ENCODE results near the gene ANXA2R. TPM values are rescaled to one million over a fixed set of nuclear protein-coding genes. Genes with fewer than 3 reads are reported as not detected.

Gene ANXA2R
- total and polyA plus RNA-seq, 2 experiments from 2014 or later, result 0.56 to 1.2 TPM

DNA sequence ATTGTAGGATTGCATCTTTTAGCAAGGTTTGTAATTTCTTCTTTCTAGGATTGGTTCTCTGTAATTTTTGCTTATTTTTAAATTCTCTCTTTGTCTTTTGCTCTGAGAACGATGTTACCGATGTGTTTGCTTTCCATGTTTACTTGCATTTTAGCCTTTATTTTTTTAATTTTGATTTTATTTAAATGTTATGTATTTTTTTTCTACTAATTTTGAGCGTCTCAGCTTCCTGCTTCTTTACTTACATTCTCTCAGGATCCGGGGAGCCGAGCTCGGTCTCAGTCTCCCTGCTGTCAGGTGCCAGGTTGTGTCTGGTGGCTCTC is 20.9 kb downstream of the ANXA2R start:
- no peaks in the 10 kb centered on the region for H3K36me3 ChIP-seq (ENCODE audit: low read depth)
- TF ChIP-seq EZH2phosphoT487 (IDR thresholded peaks at IDR 0.05; ENCODE audit: insufficient read depth, low read depth) (no peak), EZH2 (IDR thresholded peaks at IDR 0.05; ENCODE audit: insufficient read depth, poor library complexity, severe bottlenecking) (no peak)
- peak overlapping the region; percentile 80 for H3K4me2 ChIP-seq (ENCODE audit: unreplicated experiment)
- H3K9me3 ChIP-seq (ENCODE audit: low read depth), result no peaks in the 10 kb centered on the region
- H2AFZ ChIP-seq, result peak overlapping the region; percentile 81
- no peaks in the 10 kb centered on the region for H3K27me3 ChIP-seq (replicated peaks; ENCODE audit: insufficient read depth)
- H3K9me2 ChIP-seq (ENCODE audit: insufficient read depth), result no peaks in the 10 kb centered on the region
- in situ Hi-C loops (cut with MboI), result no loop called here
- H4K20me1 ChIP-seq (ENCODE audit: insufficient read depth), result no peaks in the 10 kb centered on the region
- H3K9ac ChIP-seq, result peak overlapping the region; percentile 91
- H3K79me2 ChIP-seq (ENCODE audit: insufficient read depth), result peaks cover 54% of the 10 kb centered on the region
- H3K4me1 ChIP-seq (ENCODE audit: insufficient read depth), result peaks cover 10% of the 10 kb centered on the region; the same call in 1 of the 2 replicates
- 44 to 47% methylated on average over 6 of the region's 6 CpGs for WGBS, 2 experiments (ENCODE audit: low coverage in 1 of 2, low lambda C conversion rate in 2 of 2, missing lambda C conversion rate in 2 of 2)
- DNase-seq, result no peak
- H3F3A ChIP-seq (ENCODE audit: insufficient read depth), result peaks cover 13% of the 10 kb centered on the region; the same call in 1 of the 2 replicates
- peak overlapping the region; percentile 79 for H3K4me3 ChIP-seq
- peak overlapping the region; percentile 96 for H3K27ac ChIP-seq

DNA sequence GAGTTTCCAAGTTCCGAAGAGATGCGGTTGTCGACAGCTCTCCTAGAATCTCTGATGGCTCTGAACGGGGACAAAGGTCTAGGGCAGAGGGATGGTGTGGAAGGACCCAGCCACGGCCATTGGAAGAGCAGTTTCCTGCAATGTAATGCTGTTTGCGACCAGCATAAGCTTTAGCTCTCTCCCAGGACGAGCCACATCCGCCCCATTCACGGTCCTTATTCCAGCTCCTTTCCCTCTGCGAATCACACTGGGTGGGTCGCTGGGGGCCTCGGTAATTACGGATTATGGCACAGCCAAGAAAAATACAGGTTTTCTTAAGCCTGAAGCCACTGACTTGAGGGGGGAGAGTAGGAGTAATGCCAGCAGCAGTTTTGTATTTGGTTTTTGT is 22.7 kb downstream of the ANXA2R start:
- peaks cover 10% of the 10 kb centered on the region; the same call in 1 of the 2 replicates for H3K4me1 ChIP-seq (ENCODE audit: insufficient read depth)
- H3K36me3 ChIP-seq (ENCODE audit: low read depth), result no peaks in the 10 kb centered on the region
- TF ChIP-seq EZH2 (IDR thresholded peaks at IDR 0.05; ENCODE audit: insufficient read depth, poor library complexity, severe bottlenecking) (no peak), EZH2phosphoT487 (IDR thresholded peaks at IDR 0.05; ENCODE audit: insufficient read depth, low read depth) (no peak)
- H3K27me3 ChIP-seq (replicated peaks; ENCODE audit: insufficient read depth), result no peaks in the 10 kb centered on the region
- in situ Hi-C loops (cut with MboI), result no loop called here
- H3K79me2 ChIP-seq (ENCODE audit: insufficient read depth), result peaks cover 45% of the 10 kb centered on the region
- peak overlapping the region; percentile 91 for H3K9ac ChIP-seq
- peaks cover 13% of the 10 kb centered on the region; the same call in 1 of the 2 replicates for H3F3A ChIP-seq (ENCODE audit: insufficient read depth)
- no peaks in the 10 kb centered on the region for H4K20me1 ChIP-seq (ENCODE audit: insufficient read depth)
- no peaks in the 10 kb centered on the region for H3K9me2 ChIP-seq (ENCODE audit: insufficient read depth)
- H3K4me3 ChIP-seq, result peak overlapping the region; percentile 79
- 42 to 47% methylated on average over 13 of the region's 13 CpGs for WGBS, 2 experiments (ENCODE audit: low coverage in 1 of 2, low lambda C conversion rate in 2 of 2, missing lambda C conversion rate in 2 of 2)
- H3K4me2 ChIP-seq (ENCODE audit: unreplicated experiment), result peak overlapping the region; percentile 80
- H3K27ac ChIP-seq, result peak overlapping the region; percentile 96
- peak; percentile 48 for DNase-seq
- H3K9me3 ChIP-seq (ENCODE audit: low read depth), result no peaks in the 10 kb centered on the region
- peak overlapping the region; percentile 81 for H2AFZ ChIP-seq

DNA sequence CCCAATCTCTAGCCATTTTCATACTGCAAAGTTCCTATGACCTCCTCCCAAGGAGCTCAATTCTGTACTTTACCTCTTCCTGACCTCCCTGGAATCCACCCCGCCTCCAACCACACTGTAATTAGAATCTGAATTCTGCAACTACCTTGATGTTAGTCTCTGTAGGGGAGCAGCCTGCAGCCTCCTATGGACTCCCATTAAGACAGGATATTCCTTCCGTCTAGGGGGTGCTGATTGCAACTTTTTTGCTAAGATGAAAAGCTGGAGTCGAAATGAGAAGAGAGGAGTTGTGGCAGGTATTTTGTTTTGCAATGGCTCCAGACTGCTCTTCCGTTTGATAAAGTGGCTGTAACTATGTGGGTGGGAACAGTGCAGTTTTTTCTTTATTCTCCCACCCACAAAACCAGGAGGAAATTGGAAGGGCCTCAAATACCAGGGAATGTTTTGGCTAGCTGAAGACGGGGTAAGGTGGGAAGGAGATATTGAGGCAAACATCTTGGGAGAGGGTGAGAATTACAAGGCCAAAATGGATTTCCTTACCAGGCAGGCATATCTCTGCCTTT is 23.8 kb downstream of the ANXA2R start:
- no peaks in the 10 kb centered on the region for H4K20me1 ChIP-seq (ENCODE audit: insufficient read depth)
- no peaks in the 10 kb centered on the region for H3K9me3 ChIP-seq (ENCODE audit: low read depth)
- DNase-seq, result no peak
- H3K4me3 ChIP-seq, result no peak overlapping the region
- peaks cover 35% of the 10 kb centered on the region for H3K79me2 ChIP-seq (ENCODE audit: insufficient read depth)
- no peak overlapping the region for H3K27ac ChIP-seq
- no peaks in the 10 kb centered on the region for H3K27me3 ChIP-seq (replicated peaks; ENCODE audit: insufficient read depth)
- peaks cover 13% of the 10 kb centered on the region for H3F3A ChIP-seq (ENCODE audit: insufficient read depth)
- no peak overlapping the region for H3K4me2 ChIP-seq (ENCODE audit: unreplicated experiment)
- H3K9ac ChIP-seq, result no peak overlapping the region
- WGBS, 2 experiments (ENCODE audit: low coverage in 1 of 2, low lambda C conversion rate in 2 of 2, missing lambda C conversion rate in 2 of 2), result 71 to 76% methylated on average over 5 of the region's 5 CpGs
- TF ChIP-seq EZH2 (IDR thresholded peaks at IDR 0.05; ENCODE audit: insufficient read depth, poor library complexity, severe bottlenecking), result no peak
- TF ChIP-seq EZH2phosphoT487 (IDR thresholded peaks at IDR 0.05; ENCODE audit: insufficient read depth, low read depth), result no peak
- no peak overlapping the region for H2AFZ ChIP-seq
- in situ Hi-C loops (cut with MboI), result no loop called here
- H3K4me1 ChIP-seq (ENCODE audit: insufficient read depth), result peaks cover 10% of the 10 kb centered on the region; the same call in 1 of the 2 replicates
- no peaks in the 10 kb centered on the region for H3K36me3 ChIP-seq (ENCODE audit: low read depth)
- no peaks in the 10 kb centered on the region for H3K9me2 ChIP-seq (ENCODE audit: insufficient read depth)

DNA sequence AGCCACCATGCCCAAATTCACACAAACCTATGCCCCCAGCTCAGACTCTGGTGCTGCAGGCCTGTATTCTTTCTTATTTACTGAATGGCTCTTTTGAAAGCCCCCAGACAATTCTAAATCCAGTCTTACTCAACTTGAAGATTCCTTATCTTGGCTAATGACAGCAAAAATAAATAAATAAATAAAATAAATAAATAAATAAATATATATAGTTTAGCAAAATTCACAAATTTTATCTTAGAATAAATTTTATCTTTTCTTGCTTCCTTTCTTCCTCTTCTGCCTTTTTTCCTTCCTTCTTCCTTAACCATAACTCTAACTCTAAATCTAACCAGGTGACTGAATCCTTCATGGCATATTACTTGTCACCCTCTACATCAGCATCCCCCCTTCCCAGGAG is 25.6 kb downstream of the ANXA2R start:
- Histone ChIP-seq H3K36me3 (ENCODE audit: low read depth) (no peaks in the 10 kb centered on the region), H2AFZ (no peak overlapping the region), H3K9me2 (ENCODE audit: insufficient read depth) (no peaks in the 10 kb centered on the region), H3K27me3 (replicated peaks; ENCODE audit: insufficient read depth) (no peaks in the 10 kb centered on the region), H3K9me3 (ENCODE audit: low read depth) (no peaks in the 10 kb centered on the region), H3K9ac (no peak overlapping the region), H3K4me3 (no peak overlapping the region), H3F3A (ENCODE audit: insufficient read depth) (peaks cover 20% of the 10 kb centered on the region), H3K4me2 (ENCODE audit: unreplicated experiment) (no peak overlapping the region), H3K79me2 (ENCODE audit: insufficient read depth) (peaks cover 21% of the 10 kb centered on the region), H3K27ac (no peak overlapping the region), H4K20me1 (ENCODE audit: insufficient read depth) (no peaks in the 10 kb centered on the region), H3K4me1 (ENCODE audit: insufficient read depth) (peaks cover 17% of the 10 kb centered on the region)
- in situ Hi-C loops (cut with MboI), result no loop called here
- no peak for DNase-seq
- no peak for TF ChIP-seq EZH2phosphoT487 (IDR thresholded peaks at IDR 0.05; ENCODE audit: insufficient read depth, low read depth)
- no peak for TF ChIP-seq EZH2 (IDR thresholded peaks at IDR 0.05; ENCODE audit: insufficient read depth, poor library complexity, severe bottlenecking)

DNA sequence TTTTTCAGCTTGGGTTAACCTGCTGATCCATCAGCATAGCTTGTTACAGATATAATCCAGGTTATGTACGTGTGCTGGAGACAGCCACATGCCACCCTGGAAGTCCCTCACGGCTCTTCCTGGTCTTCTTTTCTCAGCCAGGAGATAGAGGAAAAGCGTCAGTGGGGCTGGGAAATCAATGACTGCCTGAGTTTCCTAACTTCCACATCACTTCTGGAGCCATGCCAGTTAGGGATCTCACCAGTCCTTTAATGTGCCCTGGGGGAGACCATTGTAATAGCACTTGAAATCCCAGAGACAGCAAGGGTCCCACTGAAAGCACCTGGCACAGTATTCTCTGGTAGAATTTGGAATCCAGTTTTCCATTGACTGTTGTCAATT is 29.2 kb downstream of the ANXA2R start:
- Histone ChIP-seq H3K36me3 (ENCODE audit: low read depth) (no peaks in the 10 kb centered on the region), H3K27ac (no peak overlapping the region), H3K9ac (no peak overlapping the region), H3K79me2 (ENCODE audit: insufficient read depth) (peaks cover 6% of the 10 kb centered on the region; the same call in 1 of the 2 replicates), H3F3A (ENCODE audit: insufficient read depth) (peaks cover 34% of the 10 kb centered on the region), H3K9me2 (ENCODE audit: insufficient read depth) (no peaks in the 10 kb centered on the region), H3K27me3 (replicated peaks; ENCODE audit: insufficient read depth) (no peaks in the 10 kb centered on the region), H2AFZ (no peak overlapping the region; the same call in 1 of the 2 replicates), H3K9me3 (ENCODE audit: low read depth) (no peaks in the 10 kb centered on the region), H3K4me2 (ENCODE audit: unreplicated experiment) (no peak overlapping the region), H3K4me3 (no peak overlapping the region), H3K4me1 (ENCODE audit: insufficient read depth) (peaks cover 21% of the 10 kb centered on the region), H4K20me1 (ENCODE audit: insufficient read depth) (no peaks in the 10 kb centered on the region)
- TF ChIP-seq EZH2 (IDR thresholded peaks at IDR 0.05; ENCODE audit: insufficient read depth, poor library complexity, severe bottlenecking) (no peak), EZH2phosphoT487 (IDR thresholded peaks at IDR 0.05; ENCODE audit: insufficient read depth, low read depth) (no peak)
- DNase-seq, result peak; percentile 33
- in situ Hi-C loops (cut with MboI), result no loop called here
- 65 to 74% methylated on average over 3 of the region's 3 CpGs for WGBS, 2 experiments (ENCODE audit: low coverage in 1 of 2, low lambda C conversion rate in 2 of 2, missing lambda C conversion rate in 2 of 2)
